Choroid plexus epithelial cell (primary cell): ENCODE results near the gene RBM22.
A peak's percentile ranks its signal among the peaks of the same experiment; 100 is the strongest.

Source experiments
- DNase-seq: peaks from one replicate; pipeline ENCODE4 v3.0.0-alpha.2; 2010; ENCODE audit warnings: low read depth
- H3K4me3 ChIP-seq: 2 replicates; pipeline ENCODE4 v1.5.1; 2011; ENCODE audit warnings: low read depth, mild to moderate bottlenecking, control low read depth, low read length, moderate library complexity
- CTCF ChIP-seq: conservative IDR thresholded peaks from 2 replicates; pipeline ENCODE4 v1.5.1; 2011; ENCODE audit warnings: low read depth, mild to moderate bottlenecking, control low read depth, inconsistent platforms, low read length, moderate library complexity

The RBM22 gene

GRCh38 chr5:150647275-150648251, 53.3 kb downstream of the RBM22 start:
- TF ChIP-seq CTCF: no peak
- H3K4me3 ChIP-seq: no peak overlapping the region
- no peak for DNase-seq

GRCh38 chr5:150645070-150645700, 55.7 kb downstream of the RBM22 start:
- TF ChIP-seq CTCF: no peak
- peak; percentile 88 for DNase-seq
- no peak overlapping the region for H3K4me3 ChIP-seq

GRCh38 chr5:150644514-150644913, 56.3 kb downstream of the RBM22 start:
- TF ChIP-seq CTCF: no peak
- no peak overlapping the region for H3K4me3 ChIP-seq
- no peak for DNase-seq

- no peak overlapping the region for H3K4me3 ChIP-seq
- TF ChIP-seq CTCF: no peak
- DNase-seq: no peak
These were observed 56.8 kb downstream of the RBM22 start for GRCh38 chr5:150644058-150644457.

- no peak for DNase-seq
- peak overlapping the region; percentile 58 for H3K4me3 ChIP-seq
- TF ChIP-seq CTCF: no peak
These were observed 57.7 kb downstream of the RBM22 start for GRCh38 chr5:150642991-150643710.

GRCh38 chr5:150642567-150642927, 58.3 kb downstream of the RBM22 start:
- peak overlapping the region; percentile 58 for H3K4me3 ChIP-seq
- DNase-seq: peak; percentile 89
- TF ChIP-seq CTCF: no peak
